GM12873 (cell line): ENCODE data around the gene MAPKAPK5.

Source experiments
- CTCF ChIP-seq: IDR thresholded peaks from 2 replicates; pipeline ENCODE4 v1.5.1; 2012; ENCODE audit warnings: low read depth, mild to moderate bottlenecking, moderate library complexity, low read length, control low read depth; ENCODE audit not compliant: insufficient read depth; ENCODE audit errors: missing control alignments

MAPKAPK5 gene

GRCh38 chr12:111824312-111824711, 17.7 kb upstream of the MAPKAPK5 start:
- TF ChIP-seq CTCF = peak; percentile 14

DNA sequence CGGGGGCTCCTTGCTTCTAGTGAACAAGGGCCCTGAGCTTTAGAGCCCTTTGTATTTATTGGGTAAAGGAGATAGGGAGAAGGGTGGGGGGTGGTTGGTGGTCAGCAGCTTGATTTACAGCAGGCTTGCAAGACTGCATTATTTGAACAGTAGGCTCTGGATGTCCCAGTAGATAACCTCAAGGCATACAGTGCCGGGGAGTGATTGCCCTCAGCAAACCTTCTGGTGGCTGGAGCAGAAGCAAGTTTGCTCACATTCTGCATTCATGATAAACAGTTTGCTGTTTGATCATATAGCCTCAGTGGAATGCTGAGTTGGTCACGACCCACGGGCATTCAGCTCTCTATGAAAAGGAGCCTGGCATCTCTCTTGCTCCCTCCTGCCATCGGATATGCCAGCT, 16.5 kb upstream of the MAPKAPK5 start:
- no peak for TF ChIP-seq CTCF

DNA sequence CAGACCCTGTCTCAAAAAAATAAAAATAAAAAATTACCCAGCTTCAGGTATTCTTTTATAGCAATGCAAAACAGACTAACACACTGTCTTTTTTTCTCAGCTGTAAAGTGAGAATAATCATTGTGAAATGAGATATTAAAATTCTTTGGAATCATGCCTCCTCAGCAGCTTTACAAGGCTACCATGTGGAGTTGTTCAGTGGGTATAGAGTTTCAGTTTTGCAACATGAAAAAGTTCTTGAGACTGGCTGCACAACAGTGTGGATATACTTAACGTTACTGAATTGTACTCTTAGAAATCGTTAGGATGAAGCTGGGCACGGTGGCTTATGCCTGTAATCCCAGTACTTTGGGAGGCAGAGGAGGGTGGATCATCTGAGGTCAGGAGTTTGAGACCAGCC, 15.7 kb upstream of the MAPKAPK5 start:
- no peak for TF ChIP-seq CTCF

DNA sequence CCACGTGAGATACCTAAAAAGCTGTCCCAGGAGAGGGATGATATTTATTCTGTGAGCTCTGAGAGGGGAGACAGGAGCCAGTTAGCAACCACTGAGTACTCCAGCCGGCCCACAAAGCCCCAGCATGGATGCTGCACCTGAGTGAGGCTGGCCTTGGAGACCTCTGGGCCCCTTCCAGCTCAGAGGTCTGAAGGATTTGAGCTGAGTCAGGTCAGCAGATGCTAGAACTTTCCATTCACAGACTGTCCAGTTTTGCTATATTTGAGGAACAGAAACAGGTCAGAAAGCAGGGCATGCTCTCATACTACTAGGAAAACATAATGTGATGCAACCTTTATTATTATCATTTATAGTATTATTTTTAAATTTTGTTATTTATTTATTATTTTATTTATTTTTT, 15.0 kb upstream of the MAPKAPK5 start:
- TF ChIP-seq CTCF = no peak

DNA sequence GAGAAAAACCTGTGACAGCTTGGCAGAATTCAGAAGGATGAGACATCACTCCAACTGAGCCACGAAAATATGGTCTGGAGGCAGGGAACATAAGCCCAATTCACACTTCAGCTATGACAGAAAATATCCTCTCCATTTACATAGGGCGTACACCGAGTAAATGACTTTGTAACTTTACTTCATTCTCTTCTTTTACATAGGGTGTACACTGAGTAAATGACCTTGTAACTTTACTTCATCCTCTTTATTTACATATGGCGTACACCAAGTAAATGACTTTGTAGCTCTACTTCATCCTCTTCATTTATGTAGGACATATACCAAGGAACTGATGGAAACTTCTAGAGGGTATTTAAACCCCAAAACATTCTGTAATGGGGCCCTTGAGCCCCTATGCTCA, 14.1 kb upstream of the MAPKAPK5 start:
- TF ChIP-seq CTCF = no peak

DNA sequence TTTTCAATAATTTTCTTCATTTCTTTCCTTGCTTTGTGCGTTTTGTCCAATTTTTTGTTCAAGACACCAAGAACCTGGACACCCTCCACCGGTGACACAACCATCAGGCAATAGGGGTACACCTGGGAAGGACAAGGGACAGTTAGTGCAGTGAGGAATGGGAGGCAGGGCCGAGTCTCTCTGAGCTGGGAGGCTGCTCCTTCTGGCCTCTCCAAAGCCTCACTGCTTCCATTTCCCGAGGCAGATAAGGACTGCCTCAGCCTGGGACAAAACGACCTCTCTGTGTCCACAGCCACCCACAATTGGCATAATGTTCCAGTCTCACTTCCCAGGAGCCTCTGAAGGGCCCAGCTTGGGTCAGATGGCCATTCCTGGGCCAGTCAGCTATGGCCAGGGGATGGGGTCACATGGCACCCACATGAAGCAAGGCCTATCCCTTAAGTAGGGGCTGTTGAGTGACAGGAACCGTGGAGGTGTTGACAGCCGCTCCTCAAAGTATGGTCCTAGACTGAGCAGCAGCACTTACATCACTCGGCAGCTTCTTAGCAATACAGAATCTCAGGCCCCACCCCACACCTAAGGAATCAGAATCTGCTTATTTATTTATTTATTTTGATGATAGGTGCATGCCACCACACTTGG, 13.6 kb upstream of the MAPKAPK5 start:
- TF ChIP-seq CTCF = no peak

DNA sequence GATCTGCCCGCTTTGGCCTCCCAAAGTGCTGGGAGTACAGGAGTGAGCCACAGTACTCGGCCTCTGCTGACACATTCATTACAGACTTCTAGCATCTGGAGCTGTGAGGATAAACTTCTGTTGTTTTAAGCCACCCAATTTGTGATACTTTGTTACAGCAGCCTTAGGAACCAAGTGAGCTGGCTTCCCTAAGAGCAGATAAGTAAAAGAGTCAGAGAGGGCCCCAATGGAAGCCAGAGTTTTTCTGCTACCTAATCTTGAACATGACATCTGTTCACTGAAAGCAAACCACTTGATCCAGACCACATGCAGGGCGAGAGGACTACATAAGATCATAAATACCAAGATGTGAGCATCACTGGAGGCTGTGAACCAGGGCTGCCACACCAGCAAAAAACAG, 3.7 kb upstream of the MAPKAPK5 start:
- TF ChIP-seq CTCF = no peak
